BJ (cell line): ENCODE results near the gene ZNF268. TPM values are rescaled to one million over a fixed set of nuclear protein-coding genes. Genes with fewer than 3 reads are reported as not detected.

Experiments used
- CTCF ChIA-PET: fragments of 350-600 bp; formaldehyde crosslinking; extraction: SDS; loops from one replicate; lab custom pipeline; 2021; ENCODE audit warnings: antibody characterized with exemption, inconsistent platforms; lab: Yijun Ruan, JAX
- POLR2A ChIA-PET: fragments of 300-600 bp; sonication (Branson Sonifier 250); formaldehyde crosslinking; extraction: SDS; loops from one replicate; lab custom pipeline; 2021; ENCODE audit warnings: antibody characterized with exemption; lab: Charles Lee
- DNase-seq: peaks from one replicate; pipeline ENCODE4 v3.0.0-alpha.2; 2011; ENCODE audit warnings: low read depth
- H3K27me3 ChIP-seq: 2 replicates; pipeline ENCODE4 v1.6.0; 2011; ENCODE audit warnings: low read length; ENCODE audit not compliant: control insufficient read depth, insufficient read depth
- H3K36me3 ChIP-seq: 2 replicates; pipeline ENCODE4 v1.5.1; 2011; ENCODE audit warnings: low read length; ENCODE audit not compliant: control insufficient read depth, insufficient read depth
- H3K4me3 ChIP-seq: 2 replicates; pipeline ENCODE4 v1.5.1; 2011; ENCODE audit warnings: low read depth, mild to moderate bottlenecking, control low read depth, low read length
- CTCF ChIP-seq: IDR thresholded peaks from 2 replicates; pipeline ENCODE4 v1.5.1; 2011; ENCODE audit warnings: low read depth, mild to moderate bottlenecking, control low read depth, inconsistent platforms, low read length, moderate library complexity; ENCODE audit not compliant: insufficient read depth
- polyA plus RNA-seq: library from polyadenylated mRNA; depleted of rRNA; stranded (reverse); fragments of >200 nt; gene quantifications from 2 replicates; pipeline ENCODE4 v1.2.3, GENCODE V29; 2011

ZNF268 gene
- polyA plus RNA-seq, 1 experiment, result 9.9 TPM

GRCh38 chr12:133233993-133234564 is 52.8 kb downstream of the ZNF268 start:
- DNase-seq, result no peak

GRCh38 chr12:133234971-133235370 is 53.7 kb downstream of the ZNF268 start:
- no peak for DNase-seq
- no peak for TF ChIP-seq CTCF
- CTCF ChIA-PET, result no interaction called here
- Histone ChIP-seq H3K36me3 (no peaks in the 10 kb centered on the region), H3K4me3 (no peak overlapping the region), H3K27me3 (no peaks in the 10 kb centered on the region)
- POLR2A ChIA-PET, result no interaction called here

More at GRCh38 chr12:133233993-133234564, 52.8 kb downstream of the ZNF268 start:
- POLR2A ChIA-PET, result no interaction called here
- Histone ChIP-seq H3K36me3 (no peaks in the 10 kb centered on the region), H3K4me3 (no peak overlapping the region), H3K27me3 (no peaks in the 10 kb centered on the region)
- no peak for TF ChIP-seq CTCF
- CTCF ChIA-PET, result no interaction called here

- ChIA-PET CTCF (no interaction called here), POLR2A (no interaction called here)
- Histone ChIP-seq H3K27me3 (no peaks in the 10 kb centered on the region), H3K4me3 (no peak within 1 kb of the TSS), H3K36me3 (no peaks in the 10 kb centered on the region)
- no peak for DNase-seq
- no peak for TF ChIP-seq CTCF
These were observed 54.3 kb downstream of the ZNF268 start, which contains the start of gene ANHX for GRCh38 chr12:133235401-133236112. ANHX (minus strand) TSS chr12:133235877; CDS start chr12:133234356, 1,521 bp downstream.

- POLR2A ChIA-PET, result no interaction called here
- DNase-seq, result no peak
- Histone ChIP-seq H3K27me3 (no peaks in the 10 kb centered on the region), H3K36me3 (no peaks in the 10 kb centered on the region), H3K4me3 (no peak overlapping the region)
- no peak for TF ChIP-seq CTCF
- CTCF ChIA-PET, result no interaction called here
These were observed 54.8 kb downstream of the ZNF268 start for GRCh38 chr12:133236144-133236543.

- H3K4me3 ChIP-seq, result no peak overlapping the region
- POLR2A ChIA-PET, result no interaction called here
- no peaks in the 10 kb centered on the region for H3K36me3 ChIP-seq
- CTCF ChIA-PET, result no interaction called here
- DNase-seq, result no peak
- TF ChIP-seq CTCF, result no peak
- no peaks in the 10 kb centered on the region for H3K27me3 ChIP-seq
These were observed 55.3 kb downstream of the ZNF268 start for GRCh38 chr12:133236556-133236955.
